Nephron (organoid): ENCODE data around the gene ZNF683.

Source experiments
- H3K27ac Mint-ChIP-seq, 3 experiments: 2 replicates each; pipeline ENCODE4 v1.8.0; 2020; ENCODE audit warnings: mixed read lengths in 3 of 3, mild to moderate bottlenecking in 2 of 3, moderate library complexity in 1 of 3
- H3K27me3 Mint-ChIP-seq: 2 replicates; pipeline ENCODE4 v1.8.0; 2021; ENCODE audit warnings: low read depth, mild to moderate bottlenecking, moderate library complexity, mixed read lengths
- H3K36me3 Mint-ChIP-seq: 2 replicates; pipeline ENCODE4 v1.8.0; 2020; ENCODE audit warnings: low read depth, mixed read lengths
- H3K4me1 Mint-ChIP-seq: 2 replicates; pipeline ENCODE4 v1.8.0; 2020; ENCODE audit warnings: mixed read lengths
- H3K4me3 Mint-ChIP-seq, 3 experiments: 2 replicates each; pipeline ENCODE4 v1.8.0; 2020; ENCODE audit warnings: mild to moderate bottlenecking in 3 of 3, mixed read lengths in 3 of 3, moderate library complexity in 2 of 3
- H3K9me3 Mint-ChIP-seq: 2 replicates; pipeline ENCODE4 v1.8.0; 2020; ENCODE audit warnings: mixed read lengths
- TF ChIP-seq, protein P1 (sequence below), 3 experiments: fragments of 200-600 bp; sonication (generic); IDR thresholded peaks; one replicate each; pipeline ENCODE4 v1.5.0; 2021; ENCODE audit warnings: antibody characterized with exemption in 3 of 3; ENCODE audit not compliant: unreplicated experiment in 3 of 3

Gene ZNF683

DNA sequence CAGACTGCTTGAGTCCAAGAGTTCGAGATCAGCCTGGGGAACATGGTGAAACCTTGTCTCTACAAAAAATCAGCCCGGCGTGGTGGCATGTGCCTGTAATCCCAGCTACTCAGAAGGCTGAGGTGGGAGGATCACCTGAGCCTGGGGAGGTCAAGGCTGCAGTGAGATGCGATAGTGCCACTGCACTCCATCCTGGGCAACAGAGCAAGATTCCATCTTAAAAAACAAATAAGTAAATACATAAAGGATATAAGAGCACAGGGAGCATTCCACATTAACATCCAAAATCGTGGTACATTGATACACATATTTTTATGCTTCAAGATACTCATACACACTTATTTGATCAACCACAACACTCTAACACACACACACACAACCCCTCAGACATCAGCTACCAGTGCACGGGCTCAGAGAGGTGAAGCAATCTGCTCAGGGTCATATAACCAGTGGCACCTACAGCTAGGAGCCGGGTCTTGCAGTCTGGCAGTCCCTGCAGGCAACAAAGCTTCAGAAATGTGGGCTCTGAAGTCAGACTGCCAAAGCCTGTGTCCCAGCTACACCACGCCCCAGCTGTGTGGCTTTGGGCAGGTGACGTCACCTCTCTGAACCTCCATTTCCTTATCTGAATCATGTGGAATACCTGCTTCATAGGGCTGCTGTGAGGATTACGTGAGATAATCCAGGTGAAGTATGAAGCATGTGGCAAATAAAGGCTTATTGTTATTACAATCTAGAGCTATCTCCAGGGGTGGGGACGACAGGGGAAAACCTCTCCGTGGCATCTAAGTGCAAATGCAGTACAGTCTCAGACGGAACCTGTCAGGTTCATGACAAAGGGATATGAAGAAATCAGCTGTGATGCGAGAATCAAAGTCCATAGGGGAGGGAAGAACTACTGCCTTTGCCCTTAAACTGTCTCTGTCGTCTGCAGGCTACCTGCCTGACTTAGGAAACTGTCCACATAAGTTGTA lies 13.9 kb downstream of the ZNF683 start:
- H3K4me3 Mint-ChIP-seq: peak overlapping the region in 1 of 3 experiments; percentile 7
- H3K27ac Mint-ChIP-seq: no peak overlapping the region
- H3K4me1 Mint-ChIP-seq: no peaks in the 10 kb centered on the region
- no peaks in the 10 kb centered on the region for H3K36me3 Mint-ChIP-seq
- peaks cover 78% of the 10 kb centered on the region for H3K27me3 Mint-ChIP-seq
- no peaks in the 10 kb centered on the region for H3K9me3 Mint-ChIP-seq
- TF ChIP-seq, protein P1, sequence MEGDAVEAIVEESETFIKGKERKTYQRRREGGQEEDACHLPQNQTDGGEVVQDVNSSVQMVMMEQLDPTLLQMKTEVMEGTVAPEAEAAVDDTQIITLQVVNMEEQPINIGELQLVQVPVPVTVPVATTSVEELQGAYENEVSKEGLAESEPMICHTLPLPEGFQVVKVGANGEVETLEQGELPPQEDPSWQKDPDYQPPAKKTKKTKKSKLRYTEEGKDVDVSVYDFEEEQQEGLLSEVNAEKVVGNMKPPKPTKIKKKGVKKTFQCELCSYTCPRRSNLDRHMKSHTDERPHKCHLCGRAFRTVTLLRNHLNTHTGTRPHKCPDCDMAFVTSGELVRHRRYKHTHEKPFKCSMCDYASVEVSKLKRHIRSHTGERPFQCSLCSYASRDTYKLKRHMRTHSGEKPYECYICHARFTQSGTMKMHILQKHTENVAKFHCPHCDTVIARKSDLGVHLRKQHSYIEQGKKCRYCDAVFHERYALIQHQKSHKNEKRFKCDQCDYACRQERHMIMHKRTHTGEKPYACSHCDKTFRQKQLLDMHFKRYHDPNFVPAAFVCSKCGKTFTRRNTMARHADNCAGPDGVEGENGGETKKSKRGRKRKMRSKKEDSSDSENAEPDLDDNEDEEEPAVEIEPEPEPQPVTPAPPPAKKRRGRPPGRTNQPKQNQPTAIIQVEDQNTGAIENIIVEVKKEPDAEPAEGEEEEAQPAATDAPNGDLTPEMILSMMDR (IDR thresholded peaks at IDR 0.05; ENCODE audit: unreplicated experiment in 3 of 3): no peak

DNA sequence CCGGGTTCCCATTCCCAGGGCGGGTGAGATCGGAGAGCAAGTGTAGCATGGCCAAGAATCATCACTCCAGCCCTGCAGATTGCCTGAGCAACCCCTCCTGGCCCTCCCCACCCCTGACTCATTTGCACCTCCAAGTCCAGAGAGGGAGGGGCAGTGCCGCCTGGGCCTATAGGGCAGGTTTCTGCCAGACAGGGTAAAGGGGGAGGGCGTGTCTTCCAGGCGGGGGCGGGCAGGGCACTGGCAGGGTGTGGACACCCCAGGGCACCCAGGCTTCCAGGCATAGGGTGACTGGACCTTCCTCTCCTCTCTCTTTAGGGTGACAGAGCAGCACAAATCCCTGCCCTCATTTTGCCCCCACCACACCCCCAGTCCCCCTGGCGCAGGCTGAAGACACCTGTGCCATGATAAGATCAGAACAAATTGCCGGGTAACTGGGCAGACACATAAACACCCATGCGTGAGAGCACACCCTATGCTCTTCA lies 15.4 kb downstream of the ZNF683 start:
- Mint-ChIP-seq H3K36me3 (no peaks in the 10 kb centered on the region), H3K27me3 (peaks cover 63% of the 10 kb centered on the region), H3K4me1 (peaks cover 3% of the 10 kb centered on the region), H3K9me3 (no peaks in the 10 kb centered on the region), H3K4me3 (no peak overlapping the region), H3K27ac (no peak overlapping the region)
- TF ChIP-seq, protein P1 (IDR thresholded peaks at IDR 0.05; ENCODE audit: unreplicated experiment in 3 of 3): no peak

DNA sequence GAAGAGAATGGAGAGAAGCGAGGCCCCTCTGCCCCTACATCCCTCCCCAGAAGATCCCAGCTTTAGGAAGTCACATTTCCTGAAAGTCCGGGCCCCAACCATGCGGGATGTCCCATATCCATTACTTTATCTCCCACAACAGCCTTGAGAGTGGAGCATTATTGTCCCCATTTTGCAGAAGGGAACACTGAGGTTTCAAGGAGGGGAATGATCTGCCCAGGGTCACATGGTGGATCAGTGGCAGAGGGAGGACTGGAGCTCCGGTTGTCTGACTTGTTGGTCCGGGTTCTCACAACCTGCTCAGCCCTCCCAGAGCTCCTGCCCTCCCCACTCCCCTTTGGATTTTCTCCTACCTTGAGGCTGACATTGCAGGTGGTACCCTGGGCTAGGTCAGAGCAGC lies 16.4 kb downstream of the ZNF683 start:
- peaks cover 52% of the 10 kb centered on the region for H3K27me3 Mint-ChIP-seq
- no peak overlapping the region for H3K4me3 Mint-ChIP-seq
- H3K27ac Mint-ChIP-seq: no peak overlapping the region
- H3K4me1 Mint-ChIP-seq: peaks cover 4% of the 10 kb centered on the region
- H3K9me3 Mint-ChIP-seq: no peaks in the 10 kb centered on the region
- TF ChIP-seq, protein P1 (IDR thresholded peaks at IDR 0.05; ENCODE audit: unreplicated experiment in 3 of 3): no peak
- no peaks in the 10 kb centered on the region for H3K36me3 Mint-ChIP-seq

DNA sequence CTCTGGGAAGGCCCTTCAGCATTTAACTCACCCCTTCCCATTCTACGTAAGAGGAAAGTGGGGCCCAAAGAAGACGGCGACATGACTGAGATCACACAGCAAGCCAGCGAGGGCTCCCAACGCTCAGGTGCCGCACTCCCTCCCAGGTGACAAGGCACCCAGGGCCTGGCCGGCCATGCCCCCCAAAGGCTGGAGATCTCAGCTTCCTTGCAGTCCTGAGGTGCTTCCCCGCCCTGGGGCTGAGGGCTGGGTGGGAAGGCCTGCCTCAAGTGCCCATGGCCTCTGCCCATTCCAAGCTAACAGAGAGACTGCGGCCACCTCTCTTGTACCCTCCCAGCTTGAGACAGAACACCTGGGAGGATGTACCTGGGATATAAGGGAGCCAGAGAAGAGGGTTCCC lies 17.6 kb downstream of the ZNF683 start:
- Mint-ChIP-seq H3K27ac (no peak overlapping the region), H3K36me3 (no peaks in the 10 kb centered on the region), H3K4me1 (peaks cover 4% of the 10 kb centered on the region), H3K27me3 (peaks cover 41% of the 10 kb centered on the region), H3K9me3 (no peaks in the 10 kb centered on the region), H3K4me3 (no peak overlapping the region)
- TF ChIP-seq, protein P1 (IDR thresholded peaks at IDR 0.05; ENCODE audit: unreplicated experiment in 3 of 3): no peak

DNA sequence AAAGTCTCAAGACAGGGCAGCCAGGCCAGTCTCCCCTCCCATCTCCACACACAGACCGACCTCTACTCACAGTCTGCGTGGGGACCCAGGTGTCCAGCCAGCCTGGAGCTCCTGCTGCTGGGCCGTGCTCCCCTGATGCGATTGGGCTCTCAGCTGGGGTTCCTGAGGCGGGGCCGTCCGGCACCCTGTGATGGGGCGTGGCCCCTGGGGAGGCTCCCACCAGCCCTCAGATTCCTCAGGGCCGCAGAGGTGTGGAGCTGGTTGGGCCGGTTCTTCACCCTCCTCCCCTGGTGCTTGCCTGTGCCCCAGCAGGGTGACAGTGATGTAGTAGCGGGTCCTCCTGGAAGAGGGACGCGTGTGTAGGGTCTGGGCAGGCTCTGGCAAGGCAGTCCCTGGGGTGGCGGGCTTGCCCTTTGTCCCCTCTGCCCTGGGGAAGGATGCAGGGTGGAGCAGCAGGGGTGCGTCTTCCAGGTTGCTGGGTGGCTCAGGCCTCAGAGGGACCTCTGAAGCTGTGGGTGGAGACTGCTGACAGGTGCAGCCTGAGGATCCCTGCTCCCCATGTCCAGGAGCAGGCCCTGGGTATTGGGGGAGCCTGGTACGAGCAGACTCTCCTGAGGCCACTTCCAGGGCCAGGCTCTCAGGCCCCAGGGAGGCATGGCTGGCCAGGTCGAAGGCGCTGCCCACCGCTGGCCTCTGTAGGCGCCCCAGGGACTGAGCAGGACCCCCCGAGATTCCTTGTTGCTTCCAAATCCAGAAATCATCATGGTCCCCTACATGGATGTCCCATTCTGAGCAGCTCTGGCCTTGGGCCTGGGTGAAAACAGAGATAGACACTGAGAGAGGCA lies 18.4 kb downstream of the ZNF683 start, which contains the start of gene CRYBG2:
Gene CRYBG2, minus strand, starts transcription at position 155 of the 845 bp plus-strand sequence. CDS start 7,473 bp downstream, outside the sequence.
- H3K27me3 Mint-ChIP-seq: peaks cover 33% of the 10 kb centered on the region
- TF ChIP-seq, protein P1 (IDR thresholded peaks at IDR 0.05; ENCODE audit: unreplicated experiment in 3 of 3): no peak
- H3K36me3 Mint-ChIP-seq: no peaks in the 10 kb centered on the region
- H3K27ac Mint-ChIP-seq: peak within 1 kb of the TSS in 1 of 3 experiments; percentile 59
- H3K9me3 Mint-ChIP-seq: no peaks in the 10 kb centered on the region
- H3K4me1 Mint-ChIP-seq: peaks cover 4% of the 10 kb centered on the region
- H3K4me3 Mint-ChIP-seq: no peak within 1 kb of the TSS
